OCI-LY1 (cell line): ENCODE measurements around the gene RBBP8.

Source experiments
- H2AFZ ChIP-seq: fragments of 200-600 bp; sonication (generic), shearing (Covaris generic); 2 replicates; pipeline ENCODE4 v1.6.0; 2014; ENCODE audit warnings: antibody characterized with exemption, mild to moderate bottlenecking, low read length
- H3F3A ChIP-seq: fragments of 200-600 bp; sonication (generic), shearing (Covaris generic); 2 replicates; pipeline ENCODE4 v1.6.0; 2014; ENCODE audit warnings: mild to moderate bottlenecking, antibody characterized with exemption, low read length, moderate library complexity; ENCODE audit not compliant: insufficient read depth
- H3K27ac ChIP-seq: fragments of 200-600 bp; sonication (generic); 2 replicates; pipeline ENCODE4 v1.5.1; 2014; ENCODE audit warnings: low read length, mixed run types, mild to moderate bottlenecking, low read depth; ENCODE audit not compliant: poor library complexity, severe bottlenecking
- H3K27me3 ChIP-seq: fragments of 200-600 bp; sonication (generic); 2 replicates; pipeline ENCODE4 v1.6.0; 2014; ENCODE audit warnings: antibody characterized with exemption, mild to moderate bottlenecking, low read length, moderate library complexity; ENCODE audit not compliant: insufficient read depth
- H3K36me3 ChIP-seq: fragments of 200-600 bp; sonication (generic); 2 replicates; pipeline ENCODE4 v1.6.1; 2014; ENCODE audit warnings: mild to moderate bottlenecking, antibody characterized with exemption, low read length, moderate library complexity, mixed read lengths; ENCODE audit not compliant: insufficient read depth
- H3K4me1 ChIP-seq: fragments of 200-600 bp; sonication (generic); 2 replicates; pipeline ENCODE4 v1.5.1; 2014; ENCODE audit warnings: mild to moderate bottlenecking, low read length, moderate library complexity; ENCODE audit not compliant: insufficient read depth, severe bottlenecking
- H3K4me2 ChIP-seq: fragments of 200-600 bp; sonication (generic), shearing (Covaris generic); 2 replicates; pipeline ENCODE4 v1.6.1; 2014; ENCODE audit warnings: low read length
- H3K4me3 ChIP-seq: fragments of 200-600 bp; sonication (generic); 2 replicates; pipeline ENCODE4 v1.5.1; 2014; ENCODE audit warnings: low read length, low read depth, mild to moderate bottlenecking, mixed read lengths; ENCODE audit not compliant: poor library complexity, severe bottlenecking
- H3K79me2 ChIP-seq: fragments of 200-600 bp; shearing (Covaris generic); 2 replicates; pipeline ENCODE4 v1.6.1; 2016; ENCODE audit warnings: mixed run types, low read length, mixed read lengths; ENCODE audit not compliant: insufficient read depth
- H3K9ac ChIP-seq: fragments of 200-600 bp; sonication (generic), shearing (Covaris generic); 2 replicates; pipeline ENCODE4 v1.6.1; 2014; ENCODE audit warnings: mild to moderate bottlenecking, low read length, mixed read lengths
- H3K9me2 ChIP-seq: fragments of 200-600 bp; sonication (generic), shearing (Covaris generic); 2 replicates; pipeline ENCODE4 v1.6.1; 2014; ENCODE audit warnings: low read depth, mild to moderate bottlenecking, low read length, mixed read lengths
- H3K9me3 ChIP-seq: fragments of 200-600 bp; shearing (Covaris generic); 2 replicates; pipeline ENCODE4 v1.6.1; 2014; ENCODE audit warnings: low read length, mixed read lengths
- H4K20me1 ChIP-seq: fragments of 200-600 bp; sonication (generic), shearing (Covaris generic); 2 replicates; pipeline ENCODE4 v1.6.0; 2016; ENCODE audit warnings: mild to moderate bottlenecking, low read length; ENCODE audit not compliant: insufficient read depth
- EZH2 ChIP-seq: fragments of 200-600 bp; sonication (generic), shearing (Covaris generic); IDR thresholded peaks from 2 replicates; pipeline ENCODE4 v1.8.0; 2017; ENCODE audit warnings: borderline replicate concordance, mixed run types, mild to moderate bottlenecking, antibody characterized with exemption, low read length, moderate library complexity, mixed read lengths
- TF ChIP-seq, protein P1 (sequence below): fragments of 200-600 bp; sonication (generic), shearing (Covaris generic); IDR thresholded peaks from 2 replicates; pipeline ENCODE4 v1.5.1; 2017; ENCODE audit warnings: mild to moderate bottlenecking, antibody characterized with exemption, low read length, moderate library complexity, mixed read lengths

Gene RBBP8

DNA sequence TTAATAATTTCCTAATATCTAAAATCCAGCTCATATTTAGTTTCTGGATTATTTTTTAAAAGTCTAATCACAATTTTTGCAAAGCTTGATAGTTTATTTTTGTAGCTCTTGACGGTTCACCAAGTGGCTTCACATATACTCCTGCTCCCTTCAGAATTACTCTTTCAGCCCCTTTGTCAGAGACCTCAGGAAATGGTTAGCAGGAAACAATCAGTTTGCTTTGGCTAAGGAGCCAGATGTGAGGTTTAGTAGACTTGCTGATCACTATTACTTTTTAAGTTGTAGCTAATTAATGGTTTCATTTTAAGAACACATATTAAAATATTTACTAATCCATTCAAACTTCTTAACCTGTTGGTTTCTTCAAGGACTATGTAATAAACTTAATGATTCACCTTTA is 2.3 kb downstream of the RBBP8 start:
- peaks cover 48% of the 10 kb centered on the region for H3K79me2 ChIP-seq
- no peak overlapping the region for H2AFZ ChIP-seq
- H3K9ac ChIP-seq: peak overlapping the region; percentile 96
- H3F3A ChIP-seq: no peaks in the 10 kb centered on the region; the same call in 1 of the 2 replicates
- peaks cover 26% of the 10 kb centered on the region for H3K4me1 ChIP-seq
- H3K9me3 ChIP-seq: no peaks in the 10 kb centered on the region
- peaks cover 42% of the 10 kb centered on the region for H3K36me3 ChIP-seq
- H3K27ac ChIP-seq: peak overlapping the region; percentile 47
- H3K9me2 ChIP-seq: no peaks in the 10 kb centered on the region
- TF ChIP-seq EZH2: no peak
- TF ChIP-seq, protein P1, sequence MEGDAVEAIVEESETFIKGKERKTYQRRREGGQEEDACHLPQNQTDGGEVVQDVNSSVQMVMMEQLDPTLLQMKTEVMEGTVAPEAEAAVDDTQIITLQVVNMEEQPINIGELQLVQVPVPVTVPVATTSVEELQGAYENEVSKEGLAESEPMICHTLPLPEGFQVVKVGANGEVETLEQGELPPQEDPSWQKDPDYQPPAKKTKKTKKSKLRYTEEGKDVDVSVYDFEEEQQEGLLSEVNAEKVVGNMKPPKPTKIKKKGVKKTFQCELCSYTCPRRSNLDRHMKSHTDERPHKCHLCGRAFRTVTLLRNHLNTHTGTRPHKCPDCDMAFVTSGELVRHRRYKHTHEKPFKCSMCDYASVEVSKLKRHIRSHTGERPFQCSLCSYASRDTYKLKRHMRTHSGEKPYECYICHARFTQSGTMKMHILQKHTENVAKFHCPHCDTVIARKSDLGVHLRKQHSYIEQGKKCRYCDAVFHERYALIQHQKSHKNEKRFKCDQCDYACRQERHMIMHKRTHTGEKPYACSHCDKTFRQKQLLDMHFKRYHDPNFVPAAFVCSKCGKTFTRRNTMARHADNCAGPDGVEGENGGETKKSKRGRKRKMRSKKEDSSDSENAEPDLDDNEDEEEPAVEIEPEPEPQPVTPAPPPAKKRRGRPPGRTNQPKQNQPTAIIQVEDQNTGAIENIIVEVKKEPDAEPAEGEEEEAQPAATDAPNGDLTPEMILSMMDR: no peak
- peak overlapping the region; percentile 77 for H3K4me2 ChIP-seq
- H3K4me3 ChIP-seq: peak overlapping the region; percentile 86
- H3K27me3 ChIP-seq: no peaks in the 10 kb centered on the region
- no peaks in the 10 kb centered on the region for H4K20me1 ChIP-seq

DNA sequence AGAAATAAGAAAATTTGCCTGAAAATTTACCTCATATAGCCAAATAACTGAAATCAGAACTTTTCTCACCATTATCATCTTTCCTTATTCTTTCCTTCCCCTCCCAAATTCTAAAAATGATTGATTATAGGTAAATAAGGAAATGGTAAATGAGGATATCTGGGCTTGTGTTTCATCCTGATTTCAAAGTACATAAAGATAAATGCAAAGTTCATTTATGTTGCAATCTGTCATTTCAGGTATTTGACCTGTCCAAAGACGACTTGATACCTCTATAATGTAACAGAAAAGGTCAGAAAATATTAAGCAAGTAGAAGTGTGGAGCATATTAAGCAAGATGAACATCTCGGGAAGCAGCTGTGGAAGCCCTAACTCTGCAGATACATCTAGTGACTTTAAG is 3.4 kb downstream of the RBBP8 start:
- Histone ChIP-seq H3K79me2 (peaks cover 55% of the 10 kb centered on the region), H3K4me1 (peaks cover 25% of the 10 kb centered on the region)

DNA sequence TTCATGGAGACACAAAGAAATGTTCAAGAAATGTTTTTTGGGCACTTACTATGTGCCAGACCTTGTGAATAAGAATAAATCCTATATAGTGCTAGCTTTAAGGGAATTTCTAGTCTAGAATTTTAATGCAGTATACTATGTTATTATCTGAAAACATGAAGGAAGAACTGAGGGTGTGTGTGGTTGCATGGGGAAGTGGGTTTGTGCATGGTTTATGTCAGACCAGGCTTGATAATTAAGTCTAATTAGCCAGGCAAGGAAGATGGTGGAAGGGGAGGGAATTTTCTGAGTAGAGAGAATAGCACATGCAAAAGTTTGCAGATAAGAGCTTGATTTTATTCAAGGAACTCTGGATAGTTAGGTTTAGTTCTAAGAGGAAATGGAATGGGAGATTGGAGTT is 6.5 kb downstream of the RBBP8 start:
- peaks cover 81% of the 10 kb centered on the region for H3K36me3 ChIP-seq
- H4K20me1 ChIP-seq: peaks cover 7% of the 10 kb centered on the region; the same call in 1 of the 2 replicates
- no peaks in the 10 kb centered on the region; the same call in 1 of the 2 replicates for H3F3A ChIP-seq
- TF ChIP-seq EZH2: no peak
- TF ChIP-seq, protein P1: no peak
- H2AFZ ChIP-seq: no peak overlapping the region
- no peaks in the 10 kb centered on the region for H3K27me3 ChIP-seq
- H3K4me1 ChIP-seq: peaks cover 15% of the 10 kb centered on the region
- peaks cover 72% of the 10 kb centered on the region for H3K79me2 ChIP-seq
- H3K4me2 ChIP-seq: no peak overlapping the region
- H3K9me2 ChIP-seq: no peaks in the 10 kb centered on the region
- H3K9ac ChIP-seq: no peak overlapping the region
- H3K9me3 ChIP-seq: no peaks in the 10 kb centered on the region
- no peak overlapping the region for H3K27ac ChIP-seq
- no peak overlapping the region for H3K4me3 ChIP-seq

More for the DNA sequence above, 3.4 kb downstream of the RBBP8 start:
- TF ChIP-seq, protein P1: no peak
- no peak for TF ChIP-seq EZH2
- Histone ChIP-seq H3K27ac (no peak overlapping the region), H3K9me2 (no peaks in the 10 kb centered on the region), H3K9me3 (no peaks in the 10 kb centered on the region), H4K20me1 (0 out of 2 replicates have a peak, but pooled peaks cover 1% of the 10 kb centered on the region), H3K36me3 (peaks cover 52% of the 10 kb centered on the region), H2AFZ (no peak overlapping the region), H3K4me2 (no peak overlapping the region), H3K9ac (no peak overlapping the region), H3K27me3 (no peaks in the 10 kb centered on the region), H3K4me3 (no peak overlapping the region), H3F3A (no peaks in the 10 kb centered on the region; the same call in 1 of the 2 replicates)
